T-cell (primary cell): ENCODE data around the gene SH3GL3. TPM values are rescaled to one million over a fixed set of nuclear protein-coding genes. Genes with fewer than 3 reads are reported as not detected.

ENCODE experiments used
- ATAC-seq, 4 experiments: fragments of 200-7000 bp in 3 of 4; fragments of 150-1000 bp in 1 of 4; cut with Tn5 transposase; replicated peaks in 1 of 4; 1 replicate in 3 of 4; 2 replicates in 1 of 4; pipeline ENCODE4 v1.10.0; 2021; ENCODE audit warnings: moderate library complexity in 3 of 4, mild to moderate bottlenecking in 2 of 4, moderate number of reproducible peaks in 1 of 4
- CTCF ChIA-PET, 2 donors: fragments of 300-600 bp; sonication (Branson Sonifier 250); formaldehyde crosslinking; loops; one replicate each; lab custom pipeline; 2022; ENCODE audit warnings: antibody characterized with exemption in 2 of 2; lab: Charles Lee
- POLR2A ChIA-PET, 2 donors: fragments of 300-600 bp; sonication (Branson Sonifier 250); formaldehyde crosslinking; loops; one replicate each; lab custom pipeline; 2022; ENCODE audit warnings: antibody characterized with exemption in 2 of 2; lab: Charles Lee
- DNase-seq, 35 experiments: peaks; one replicate each; pipeline versions ENCODE4 v3.0.0 to v3.0.0-alpha.2; 2013 to 2023
- H3K27ac ChIP-seq: one replicate; pipeline ENCODE4 v1.5.1; 2013; ENCODE audit warnings: low read length
- H3K27me3 ChIP-seq, 2 experiments: replicated peaks in 1 of 2; 1 replicate in 1 of 2; 2 replicates in 1 of 2; pipeline versions ENCODE4 v1.6.1 to v1.7.0; 2013; ENCODE audit warnings: low read length in 1 of 2, mixed read lengths in 1 of 2; ENCODE audit not compliant: control insufficient read depth in 2 of 2, insufficient read depth in 2 of 2; ENCODE audit errors: extremely low read depth in 1 of 2
- H3K36me3 ChIP-seq, 2 donors: 1 replicate in 1 of 2; 2 replicates in 1 of 2; pipeline versions ENCODE4 v1.6.1 to v1.7.0; 2013; ENCODE audit warnings: low read length in 1 of 2; ENCODE audit not compliant: control insufficient read depth in 2 of 2, insufficient read depth in 1 of 2; ENCODE audit errors: extremely low read depth in 1 of 2
- H3K4me1 ChIP-seq, 2 experiments: 1 replicate in 1 of 2; 2 replicates in 1 of 2; pipeline versions ENCODE4 v1.6.1 to v1.7.0; 2013; ENCODE audit warnings: low read length in 2 of 2, mixed read lengths in 1 of 2; ENCODE audit not compliant: insufficient read depth in 2 of 2, control insufficient read depth in 1 of 2; ENCODE audit errors: extremely low read depth in 1 of 2
- H3K4me3 ChIP-seq, 2 donors: 1 replicate in 1 of 2; 2 replicates in 1 of 2; pipeline versions ENCODE4 v1.5.1 to v1.7.0; 2013; ENCODE audit warnings: mild to moderate bottlenecking in 2 of 2, low read length in 1 of 2, moderate library complexity in 1 of 2; ENCODE audit not compliant: control insufficient read depth in 1 of 2; ENCODE audit errors: extremely low read depth in 1 of 2
- H3K9me3 ChIP-seq: 2 replicates; pipeline ENCODE4 v1.7.0; 2013
- H3K27ac Mint-ChIP-seq, 2 donors: one replicate each; pipeline ENCODE4 v1.8.0; 2020 to 2021; ENCODE audit warnings: mild to moderate bottlenecking in 2 of 2, mixed read lengths in 2 of 2
- H3K27me3 Mint-ChIP-seq, 2 donors: one replicate each; pipeline ENCODE4 v1.8.0; 2021 to 2022; ENCODE audit warnings: mixed read lengths in 2 of 2
- H3K36me3 Mint-ChIP-seq: one replicate; pipeline ENCODE4 v1.8.0; 2021; ENCODE audit warnings: mixed read lengths
- H3K4me1 Mint-ChIP-seq, 3 donors: one replicate each; pipeline ENCODE4 v1.8.0; 2020 to 2022; ENCODE audit warnings: mixed read lengths in 3 of 3, mild to moderate bottlenecking in 1 of 3
- H3K4me3 Mint-ChIP-seq, 3 donors: one replicate each; pipeline ENCODE4 v1.8.0; 2020 to 2022; ENCODE audit warnings: mild to moderate bottlenecking in 3 of 3, mixed read lengths in 3 of 3, moderate library complexity in 3 of 3
- H3K9me3 Mint-ChIP-seq, 3 donors: one replicate each; pipeline ENCODE4 v1.8.0; 2020 to 2022; ENCODE audit warnings: mixed read lengths in 3 of 3
- WGBS: methylation state at CpG from one replicate; pipeline ENCODE4 v1.1.5; 2013; ENCODE audit warnings: missing lambda C conversion rate; ENCODE audit not compliant: insufficient coverage; 5-methylcytosine and 5-hydroxymethylcytosine counted together
- total RNA-seq, 35 experiments: library from RNA in 6 of 35; stranded (reverse) in 6 of 35; fragments of 120-200 nt in 1 of 35; gene quantifications; one replicate each; pipeline versions ENCODE4 v1.2.1 to v1.2.4 and lab custom pipeline; 2013 to 2026

Gene SH3GL3
- total RNA-seq, 5 donors from 2014 or later (not counting 1 experiment from before 2014, with no cell fraction given), result not detected

- ChIA-PET POLR2A (no interaction called here), CTCF (no interaction called here)
- Histone ChIP-seq H3K36me3 (no peaks in the 10 kb centered on the region), H3K4me3 (no peak overlapping the region), H3K27ac (no peak overlapping the region), H3K9me3 (no peaks in the 10 kb centered on the region), H3K27me3 (peaks cover 0 to 6% of the 10 kb centered on the region in 2 experiments), H3K4me1 (no peaks in the 10 kb centered on the region)
- Mint-ChIP-seq H3K4me1 (no peaks in the 10 kb centered on the region), H3K27me3 (peaks cover 9 to 10% of the 10 kb centered on the region in 2 donors), H3K9me3 (no peaks in the 10 kb centered on the region), H3K36me3 (no peaks in the 10 kb centered on the region), H3K27ac (no peak overlapping the region), H3K4me3 (no peak overlapping the region)
- no peak for DNase-seq
- WGBS, result no CpG with 5 or more reads among the region's 1 CpG
- ATAC-seq, result no peak
Observed at GRCh38 chr15:83471307-83471866, 24.2 kb downstream of the SH3GL3 start.

DNA sequence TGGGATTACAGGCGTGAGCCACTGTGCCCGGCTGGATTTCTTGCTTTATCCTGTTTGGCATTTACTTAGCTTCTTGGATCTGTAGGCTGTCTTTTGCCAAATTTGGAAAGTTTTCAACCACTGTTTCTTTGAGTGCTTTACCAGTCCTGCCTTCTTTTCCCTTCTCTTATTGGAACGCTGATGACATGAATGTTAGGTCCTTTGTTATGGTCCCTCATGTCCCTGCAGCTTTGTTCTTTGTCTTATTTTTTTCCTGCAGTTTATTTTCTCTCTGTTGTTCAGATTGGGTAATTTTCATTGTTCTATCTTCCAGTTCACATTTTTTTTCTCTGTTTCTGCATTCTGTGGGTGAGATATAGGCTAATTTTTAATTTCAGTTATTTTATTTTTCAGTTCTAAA lies 25.0 kb downstream of the SH3GL3 start:
- H3K9me3 ChIP-seq, result no peaks in the 10 kb centered on the region
- H3K36me3 ChIP-seq, result no peaks in the 10 kb centered on the region
- WGBS, result 100% methylated on average over 2 of the region's 3 CpGs
- CTCF ChIA-PET, result no interaction called here
- H3K4me3 Mint-ChIP-seq, result no peak overlapping the region
- peaks cover 9 to 10% of the 10 kb centered on the region in 2 donors for H3K27me3 Mint-ChIP-seq
- ATAC-seq (no peak), DNase-seq (no peak)
- no peaks in the 10 kb centered on the region for H3K9me3 Mint-ChIP-seq
- POLR2A ChIA-PET, result no interaction called here
- peaks cover 0 to 6% of the 10 kb centered on the region in 2 experiments for H3K27me3 ChIP-seq
- no peak overlapping the region for H3K27ac Mint-ChIP-seq
- no peaks in the 10 kb centered on the region for H3K4me1 ChIP-seq
- no peak overlapping the region for H3K4me3 ChIP-seq
- H3K36me3 Mint-ChIP-seq, result no peaks in the 10 kb centered on the region
- no peaks in the 10 kb centered on the region for H3K4me1 Mint-ChIP-seq
- H3K27ac ChIP-seq, result no peak overlapping the region

DNA sequence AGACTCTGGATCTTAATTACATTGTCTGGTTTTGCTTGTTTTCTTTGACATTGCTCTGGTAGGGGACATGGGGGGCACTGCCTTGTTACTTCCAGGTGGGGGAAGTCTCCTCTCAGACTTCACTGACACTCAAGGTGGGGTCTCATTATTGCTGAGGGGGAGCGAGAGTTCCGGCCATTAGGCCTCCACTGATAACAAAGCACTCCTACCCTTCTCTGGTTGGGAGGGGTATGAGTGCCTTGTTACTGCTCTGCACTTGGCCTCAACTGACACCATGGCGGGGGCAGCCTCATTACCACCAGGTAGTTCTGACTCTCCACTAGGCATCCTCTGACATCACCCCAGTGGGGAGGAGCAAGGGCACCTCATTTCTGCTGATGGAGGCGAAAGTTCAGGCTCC lies 25.7 kb downstream of the SH3GL3 start:
- no CpG with 5 or more reads among the region's 4 CpGs for WGBS

DNA sequence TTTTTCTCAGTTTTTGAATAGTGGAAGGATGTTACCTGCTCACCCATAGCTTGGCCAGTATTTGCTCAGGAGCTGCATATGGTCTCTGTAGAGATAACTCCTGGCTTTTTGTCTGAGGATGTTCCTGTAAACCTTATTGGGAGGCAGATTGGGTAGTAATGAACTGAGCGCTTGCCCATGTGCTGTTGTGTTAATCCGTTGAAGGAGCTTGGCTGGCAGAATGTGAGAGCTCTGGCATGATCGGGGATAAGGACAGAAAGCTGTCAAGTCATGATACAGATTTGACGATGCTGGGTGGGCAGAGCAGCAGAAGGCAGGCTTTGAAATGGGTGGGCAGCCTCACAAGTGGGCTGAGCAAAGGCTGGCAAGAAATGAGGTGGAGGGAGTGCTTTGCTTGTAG lies 27.4 kb downstream of the SH3GL3 start:
- Mint-ChIP-seq H3K4me1 (no peaks in the 10 kb centered on the region), H3K36me3 (no peaks in the 10 kb centered on the region), H3K27ac (no peak overlapping the region), H3K9me3 (no peaks in the 10 kb centered on the region), H3K4me3 (no peak overlapping the region), H3K27me3 (peaks cover 9 to 10% of the 10 kb centered on the region in 2 donors)
- ChIA-PET POLR2A (no interaction called here), CTCF (no interaction called here)
- H3K27ac ChIP-seq, result no peak overlapping the region
- no peaks in the 10 kb centered on the region for H3K4me1 ChIP-seq
- no peaks in the 10 kb centered on the region for H3K36me3 ChIP-seq
- H3K9me3 ChIP-seq, result no peaks in the 10 kb centered on the region
- no peak for DNase-seq
- peaks cover 0 to 10% of the 10 kb centered on the region in 2 experiments for H3K27me3 ChIP-seq
- H3K4me3 ChIP-seq, result no peak overlapping the region
- WGBS, result 86% methylated on average over 4 of the region's 4 CpGs
- no peak for ATAC-seq

More for the DNA sequence above, 25.7 kb downstream of the SH3GL3 start:
- no peak overlapping the region for H3K27ac ChIP-seq
- Mint-ChIP-seq H3K27ac (no peak overlapping the region), H3K36me3 (no peaks in the 10 kb centered on the region), H3K4me1 (no peaks in the 10 kb centered on the region), H3K9me3 (no peaks in the 10 kb centered on the region), H3K4me3 (no peak overlapping the region), H3K27me3 (peaks cover 9 to 10% of the 10 kb centered on the region in 2 donors)
- H3K4me1 ChIP-seq, result no peaks in the 10 kb centered on the region
- no peak overlapping the region for H3K4me3 ChIP-seq
- no peak for ATAC-seq
- H3K9me3 ChIP-seq, result no peaks in the 10 kb centered on the region
- ChIA-PET CTCF (no interaction called here), POLR2A (no interaction called here)
- no peaks in the 10 kb centered on the region for H3K36me3 ChIP-seq
- DNase-seq, result no peak
- peaks cover 0 to 6% of the 10 kb centered on the region in 2 experiments for H3K27me3 ChIP-seq

- Histone ChIP-seq H3K4me3 (no peak overlapping the region), H3K9me3 (no peaks in the 10 kb centered on the region), H3K4me1 (no peaks in the 10 kb centered on the region), H3K36me3 (no peaks in the 10 kb centered on the region), H3K27me3 (peaks cover 0 to 10% of the 10 kb centered on the region in 2 experiments), H3K27ac (no peak overlapping the region)
- no peaks in the 10 kb centered on the region for H3K36me3 Mint-ChIP-seq
- no peaks in the 10 kb centered on the region for H3K9me3 Mint-ChIP-seq
- H3K4me3 Mint-ChIP-seq, result no peak overlapping the region
- H3K27me3 Mint-ChIP-seq, result peaks cover 9 to 10% of the 10 kb centered on the region in 2 donors
- CTCF ChIA-PET, result no interaction called here
- POLR2A ChIA-PET, result no interaction called here
- ATAC-seq, result no peak
- no peak for DNase-seq
- no CpG with 5 or more reads among the region's 2 CpGs for WGBS
- H3K27ac Mint-ChIP-seq, result no peak overlapping the region
- H3K4me1 Mint-ChIP-seq, result no peaks in the 10 kb centered on the region
Observed at GRCh38 chr15:83475551-83475950, 28.4 kb downstream of the SH3GL3 start.

GRCh38 chr15:83476066-83476465 lies 28.9 kb downstream of the SH3GL3 start:
- Histone ChIP-seq H3K9me3 (no peaks in the 10 kb centered on the region), H3K4me3 (no peak overlapping the region), H3K36me3 (no peaks in the 10 kb centered on the region), H3K27me3 (peaks cover 0 to 10% of the 10 kb centered on the region in 2 experiments), H3K4me1 (no peaks in the 10 kb centered on the region), H3K27ac (no peak overlapping the region)
- no CpG with 5 or more reads among the region's 2 CpGs for WGBS
- ChIA-PET CTCF (no interaction called here), POLR2A (no interaction called here)
- Mint-ChIP-seq H3K9me3 (no peaks in the 10 kb centered on the region), H3K36me3 (no peaks in the 10 kb centered on the region), H3K27me3 (peaks cover 9 to 10% of the 10 kb centered on the region in 2 donors), H3K4me1 (no peaks in the 10 kb centered on the region), H3K4me3 (no peak overlapping the region), H3K27ac (no peak overlapping the region)
- DNase-seq (no peak), ATAC-seq (no peak)

DNA sequence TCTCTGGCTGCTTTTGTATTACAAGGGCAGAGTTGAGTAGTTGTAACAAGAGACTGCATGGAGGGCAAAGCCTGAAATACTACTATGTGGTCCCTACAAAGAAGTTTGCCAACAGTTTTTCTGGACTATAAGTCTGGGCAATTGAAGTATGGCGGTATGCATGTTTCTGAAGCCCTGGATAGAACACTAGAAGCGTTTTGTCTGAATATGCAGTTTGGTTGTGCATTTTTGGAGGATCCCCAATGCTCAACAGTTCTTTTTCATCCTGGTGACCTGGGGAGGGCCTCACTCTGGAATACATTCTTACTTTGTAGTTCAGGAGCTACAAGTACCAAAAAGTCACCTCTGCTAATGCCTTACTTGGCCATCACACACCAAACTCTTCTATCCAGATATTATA lies 29.6 kb downstream of the SH3GL3 start:
- Histone ChIP-seq H3K4me3 (no peak overlapping the region), H3K27me3 (peaks cover 0 to 10% of the 10 kb centered on the region in 2 experiments), H3K27ac (no peak overlapping the region), H3K4me1 (no peaks in the 10 kb centered on the region), H3K36me3 (no peaks in the 10 kb centered on the region), H3K9me3 (no peaks in the 10 kb centered on the region)
- 100% methylated on average over 1 of the region's 2 CpGs for WGBS
- no peak for ATAC-seq
- no peaks in the 10 kb centered on the region for H3K9me3 Mint-ChIP-seq
- no peaks in the 10 kb centered on the region for H3K4me1 Mint-ChIP-seq
- H3K27me3 Mint-ChIP-seq, result peaks cover 9 to 10% of the 10 kb centered on the region in 2 donors
- CTCF ChIA-PET, result no interaction called here
- POLR2A ChIA-PET, result no interaction called here
- no peak overlapping the region for H3K27ac Mint-ChIP-seq
- DNase-seq, result no peak
- H3K36me3 Mint-ChIP-seq, result no peaks in the 10 kb centered on the region
- no peak overlapping the region for H3K4me3 Mint-ChIP-seq
